Mucosa of stomach (tissue), 1 donor: ENCODE data around the gene ZNF519.
"Not testable (repeated sequence)": the region's sequence is repeated elsewhere in the genome, so short reads cannot be mapped to it uniquely, and the experiment has no call there.

Experiments
- H3K27me3 ChIP-seq: one replicate; pipeline ENCODE4 v1.7.0; 2013; ENCODE audit warnings: mild to moderate bottlenecking, low read length; ENCODE audit not compliant: control insufficient read depth, insufficient read depth
- H3K36me3 ChIP-seq: one replicate; pipeline ENCODE4 v1.7.0; 2013; ENCODE audit warnings: low read length; ENCODE audit not compliant: control insufficient read depth, insufficient read depth
- H3K4me1 ChIP-seq: one replicate; pipeline ENCODE4 v1.7.0; 2013; ENCODE audit warnings: mild to moderate bottlenecking, low read length; ENCODE audit not compliant: control insufficient read depth, insufficient read depth
- H3K4me3 ChIP-seq: one replicate; pipeline ENCODE4 v1.7.0; 2013; ENCODE audit warnings: low read length
- H3K9ac ChIP-seq: one replicate; pipeline ENCODE4 v1.7.0; 2013; ENCODE audit warnings: mild to moderate bottlenecking, low read length, moderate library complexity
- H3K9me3 ChIP-seq: one replicate; pipeline ENCODE4 v1.7.0; 2013; ENCODE audit warnings: mild to moderate bottlenecking, low read length, moderate library complexity; ENCODE audit not compliant: control insufficient read depth
- donor health status: Pancreatic carcinoma.

ZNF519 gene

GRCh38 chr18:14132271-14132700, at the start of gene ZNF519:
Gene ZNF519, minus strand, starts transcription at chr18:14132435. Its CDS starts 158 bp downstream, at chr18:14132277.
- H3K27me3 ChIP-seq, H3K36me3 ChIP-seq, H3K9ac ChIP-seq, H3K9me3 ChIP-seq, H3K4me1 ChIP-seq: not testable (repeated sequence)
- H3K4me3 ChIP-seq, result peak within 1 kb of the TSS; percentile 33

- Histone ChIP-seq H3K36me3 (no peaks in the 10 kb centered on the region), H3K27me3 (no peaks in the 10 kb centered on the region), H3K9ac (peak overlapping the region; percentile 43), H3K4me1 (no peaks in the 10 kb centered on the region), H3K9me3 (no peaks in the 10 kb centered on the region), H3K4me3 (peak overlapping the region; percentile 2)
These were observed 47.1 kb upstream of the ZNF519 start for GRCh38 chr18:14179306-14179705.

- not testable (repeated sequence) for H3K9me3 ChIP-seq
- Histone ChIP-seq H3K9ac (peak overlapping the region; percentile 43), H3K4me3 (peak overlapping the region; percentile 2)
These were observed 46.3 kb upstream of the ZNF519 start for GRCh38 chr18:14178321-14179196.

GRCh38 chr18:14177540-14178320, 45.5 kb upstream of the ZNF519 start:
- H3K27me3 ChIP-seq, H3K9ac ChIP-seq, H3K9me3 ChIP-seq, H3K4me3 ChIP-seq, H3K4me1 ChIP-seq, H3K36me3 ChIP-seq: not testable (repeated sequence)

More at GRCh38 chr18:14178321-14179196, 46.3 kb upstream of the ZNF519 start:
- not testable (repeated sequence) for H3K27me3 ChIP-seq, H3K36me3 ChIP-seq, H3K4me1 ChIP-seq

GRCh38 chr18:14175404-14175803, 43.2 kb upstream of the ZNF519 start:
- not testable (repeated sequence) for H3K9ac ChIP-seq, H3K4me3 ChIP-seq, H3K27me3 ChIP-seq, H3K4me1 ChIP-seq, H3K36me3 ChIP-seq, H3K9me3 ChIP-seq

- H3K4me1 ChIP-seq, result no peaks in the 10 kb centered on the region
These were observed 42.5 kb upstream of the ZNF519 start for GRCh38 chr18:14174706-14175085.

GRCh38 chr18:14174002-14174705, 41.9 kb upstream of the ZNF519 start:
- not testable (repeated sequence) for H3K36me3 ChIP-seq, H3K9ac ChIP-seq, H3K27me3 ChIP-seq, H3K4me1 ChIP-seq, H3K4me3 ChIP-seq, H3K9me3 ChIP-seq

More at GRCh38 chr18:14174706-14175085, 42.5 kb upstream of the ZNF519 start:
- Histone ChIP-seq H3K9ac (no peak overlapping the region), H3K4me3 (no peak overlapping the region), H3K9me3 (no peaks in the 10 kb centered on the region), H3K36me3 (no peaks in the 10 kb centered on the region), H3K27me3 (no peaks in the 10 kb centered on the region)

- not testable (repeated sequence) for H3K4me3 ChIP-seq, H3K4me1 ChIP-seq, H3K36me3 ChIP-seq, H3K9ac ChIP-seq, H3K9me3 ChIP-seq, H3K27me3 ChIP-seq
These were observed 41.1 kb upstream of the ZNF519 start for GRCh38 chr18:14173116-14173951.

- H3K4me1 ChIP-seq, result not testable (repeated sequence)
These were observed 40.2 kb upstream of the ZNF519 start for GRCh38 chr18:14172142-14173115.

GRCh38 chr18:14171301-14172141, 39.3 kb upstream of the ZNF519 start:
- not testable (repeated sequence) for H3K27me3 ChIP-seq, H3K9ac ChIP-seq, H3K4me1 ChIP-seq, H3K9me3 ChIP-seq, H3K4me3 ChIP-seq, H3K36me3 ChIP-seq

More at GRCh38 chr18:14172142-14173115, 40.2 kb upstream of the ZNF519 start:
- H3K27me3 ChIP-seq, H3K36me3 ChIP-seq, H3K9ac ChIP-seq, H3K4me3 ChIP-seq, H3K9me3 ChIP-seq: not testable (repeated sequence)
